ENCODE data around the gene INPPL1. TPM values are rescaled to one million over a fixed set of nuclear protein-coding genes. Genes with fewer than 3 reads are reported as not detected.

Gene INPPL1
- total RNA-seq, 1 experiment from 2014 or later = 214 TPM

DNA sequence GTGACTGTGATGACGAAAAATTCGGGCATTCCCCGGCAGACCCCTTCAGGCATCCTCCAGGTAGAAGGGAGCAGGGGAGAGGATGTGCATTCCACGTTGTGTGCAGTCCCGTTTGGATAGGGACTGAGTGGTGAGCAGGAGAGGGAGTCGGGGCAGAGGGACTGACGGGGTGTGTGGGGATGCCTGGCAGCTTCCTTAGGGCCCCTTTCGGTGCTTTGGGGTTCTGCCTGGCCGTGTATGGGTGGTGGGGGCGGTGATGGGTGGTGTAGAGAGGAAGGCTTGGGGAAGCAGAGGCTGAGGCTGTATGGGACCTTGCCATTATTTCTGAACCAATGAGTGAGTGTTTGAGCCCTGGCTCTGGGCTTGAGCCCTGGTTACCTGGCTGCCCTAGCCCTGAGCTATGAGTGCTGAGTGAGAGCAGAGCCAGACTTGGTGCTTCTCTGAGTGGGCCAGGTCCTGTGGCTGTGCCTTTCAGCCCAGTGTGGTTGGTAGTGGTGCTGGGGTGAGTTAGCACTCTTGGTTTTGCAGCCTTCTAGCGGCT, 914 bp downstream of the INPPL1 start:
- H3K4me2 ChIP-seq (ENCODE audit: insufficient read depth, insufficient read length, low read length) = peak overlapping the region; percentile 78
- Mint-ChIP-seq H3K9me3 (no peaks in the 10 kb centered on the region), H3K4me3 (peak overlapping the region; percentile 89 to 95), H3K36me3 (ENCODE audit: insufficient read depth in 1 of 3, low read depth in 3 of 3) (peaks cover 15 to 44% (median 40%) of the 10 kb centered on the region in 3 experiments; a peak in 6 of 7 replicates), H3K27ac (peak overlapping the region in 1 of 3 experiments; percentile 88; a peak in 3 of 7 replicates), H3K27me3 (ENCODE audit: low read depth) (peaks cover 4% of the 10 kb centered on the region), H3K4me1 (peaks cover 27 to 38% of the 10 kb centered on the region in 2 experiments)
- H3K23me2 ChIP-seq (ENCODE audit: insufficient read length, low read depth, low read length, poor library complexity, severe bottlenecking) = peaks cover 16% of the 10 kb centered on the region
- no peak overlapping the region for H2BK15ac ChIP-seq (ENCODE audit: low read depth, low read length)
- peak overlapping the region; percentile 25 for H3K9ac ChIP-seq (ENCODE audit: extremely low read depth, insufficient read length, low read length)
- no peak overlapping the region for H4K5ac ChIP-seq (ENCODE audit: insufficient read length, low read depth, low read length)
- no peak overlapping the region for H2AK5ac ChIP-seq (ENCODE audit: insufficient read length, low read length)
- H3K9me3 ChIP-seq (ENCODE audit: control insufficient read depth, low read depth, low read length) = no peaks in the 10 kb centered on the region
- peaks cover 2% of the 10 kb centered on the region; the same call in 1 of the 2 replicates for H3K4me1 ChIP-seq (ENCODE audit: insufficient read depth, low read length)
- H3K79me2 ChIP-seq (ENCODE audit: insufficient read depth, low read length) = peaks cover 4% of the 10 kb centered on the region; the same call in 1 of the 2 replicates
- peaks cover 2% of the 10 kb centered on the region for H4K20me1 ChIP-seq (ENCODE audit: control insufficient read depth, insufficient read depth, insufficient read length)
- no CpG with 5 or more reads among the region's 11 CpGs for WGBS (ENCODE audit: extremely low coverage, insufficient read length, low lambda C conversion rate)
- no peak overlapping the region for H3K23ac ChIP-seq (ENCODE audit: insufficient read length, low read depth, low read length)
- DNase-seq = peak; percentile 29
- no peak overlapping the region for H3K4ac ChIP-seq (ENCODE audit: low read depth, low read length)
- H2BK5ac ChIP-seq (ENCODE audit: insufficient read length, low read length) = no peak overlapping the region
- no peak overlapping the region for H2BK20ac ChIP-seq (ENCODE audit: low read depth, low read length, poor library complexity, severe bottlenecking)
- H3K18ac ChIP-seq (ENCODE audit: insufficient read length, low read depth, low read length) = no peak overlapping the region
- no peak overlapping the region for H2BK120ac ChIP-seq (ENCODE audit: low read depth, low read length, poor library complexity, severe bottlenecking)
- H3K27ac ChIP-seq (ENCODE audit: insufficient read length, low read depth, low read length) = no peak overlapping the region
- H3K56ac ChIP-seq (ENCODE audit: insufficient read length, low read depth, low read length) = no peak overlapping the region
- peaks cover 3% of the 10 kb centered on the region for H3K79me1 ChIP-seq (ENCODE audit: insufficient read depth, low read depth, low read length, poor library complexity, severe bottlenecking)
- no peak overlapping the region for H3T11ph ChIP-seq (ENCODE audit: low read length)
- no peak for TF ChIP-seq CTCF (conservative IDR thresholded peaks at IDR 0.05)
- H2BK12ac ChIP-seq (ENCODE audit: insufficient read length, low read depth, low read length) = no peak overlapping the region
- H2AFZ ChIP-seq (ENCODE audit: low read length) = no peak overlapping the region
- H4K8ac ChIP-seq (replicated peaks; ENCODE audit: insufficient read length, low read depth, low read length) = no peak overlapping the region
- H3K14ac ChIP-seq (ENCODE audit: insufficient read depth, low read length) = 0 out of 2 replicates have a peak overlapping the region, but pooled peaks have one; percentile 4
- no peak overlapping the region for H4K91ac ChIP-seq (ENCODE audit: insufficient read length, low read depth, low read length)
- no peaks in the 10 kb centered on the region for H3K27me3 ChIP-seq (ENCODE audit: insufficient read depth, low read length)
